IPS-18a (cell line): ENCODE measurements around the gene NANOS1.

Experiments used
- H3K27ac ChIP-seq: one replicate; pipeline ENCODE4 v1.5.1; 2013; ENCODE audit warnings: low read length
- H3K27me3 ChIP-seq: one replicate; pipeline ENCODE4 v1.6.1; 2013; ENCODE audit warnings: mild to moderate bottlenecking, low read length; ENCODE audit not compliant: control insufficient read depth, insufficient read depth
- H3K36me3 ChIP-seq: one replicate; pipeline ENCODE4 v1.6.1; 2013; ENCODE audit warnings: low read depth, low read length; ENCODE audit not compliant: control insufficient read depth
- H3K4me1 ChIP-seq: one replicate; pipeline ENCODE4 v1.6.1; 2013; ENCODE audit warnings: low read depth, low read length; ENCODE audit not compliant: control insufficient read depth
- H3K4me3 ChIP-seq: one replicate; pipeline ENCODE4 v1.5.1; 2013; ENCODE audit warnings: low read length
- H3K9ac ChIP-seq: one replicate; pipeline ENCODE4 v1.6.1; 2013; ENCODE audit warnings: mild to moderate bottlenecking, low read length, moderate library complexity
- H3K9me3 ChIP-seq: one replicate; pipeline ENCODE4 v1.6.1; 2013; ENCODE audit warnings: low read depth, low read length; ENCODE audit not compliant: control insufficient read depth

NANOS1 gene

GRCh38 chr10:119042169-119042568 is 12.7 kb downstream of the NANOS1 start:
- Histone ChIP-seq H3K9ac (no peak overlapping the region), H3K4me3 (no peak overlapping the region), H3K27ac (no peak overlapping the region), H3K27me3 (no peaks in the 10 kb centered on the region), H3K9me3 (no peaks in the 10 kb centered on the region), H3K4me1 (no peaks in the 10 kb centered on the region), H3K36me3 (peaks cover 99% of the 10 kb centered on the region)

- H3K27me3 ChIP-seq = no peaks in the 10 kb centered on the region
- peaks cover 100% of the 10 kb centered on the region for H3K36me3 ChIP-seq
- no peak overlapping the region for H3K27ac ChIP-seq
Measured at GRCh38 chr10:119045561-119045960, 16.0 kb downstream of the NANOS1 start.

GRCh38 chr10:119049361-119049760 is 19.8 kb downstream of the NANOS1 start:
- no peak overlapping the region for H3K27ac ChIP-seq
- H3K36me3 ChIP-seq = peaks cover 99% of the 10 kb centered on the region
- no peak overlapping the region for H3K9ac ChIP-seq
- H3K9me3 ChIP-seq = no peaks in the 10 kb centered on the region
- H3K27me3 ChIP-seq = no peaks in the 10 kb centered on the region
- H3K4me1 ChIP-seq = no peaks in the 10 kb centered on the region
- H3K4me3 ChIP-seq = no peak overlapping the region

More at GRCh38 chr10:119045561-119045960, 16.0 kb downstream of the NANOS1 start:
- Histone ChIP-seq H3K4me3 (no peak overlapping the region), H3K9ac (no peak overlapping the region), H3K9me3 (no peaks in the 10 kb centered on the region), H3K4me1 (no peaks in the 10 kb centered on the region)

- H3K9ac ChIP-seq = no peak overlapping the region
- no peak overlapping the region for H3K27ac ChIP-seq
- no peaks in the 10 kb centered on the region for H3K9me3 ChIP-seq
- no peaks in the 10 kb centered on the region for H3K4me1 ChIP-seq
- no peak overlapping the region for H3K4me3 ChIP-seq
- H3K27me3 ChIP-seq = no peaks in the 10 kb centered on the region
- peaks cover 98% of the 10 kb centered on the region for H3K36me3 ChIP-seq
Measured at GRCh38 chr10:119049777-119050176, 20.3 kb downstream of the NANOS1 start.

GRCh38 chr10:119051775-119052174 is 22.3 kb downstream of the NANOS1 start:
- H3K4me3 ChIP-seq = no peak overlapping the region
- no peak overlapping the region for H3K9ac ChIP-seq
- H3K27ac ChIP-seq = no peak overlapping the region
- H3K4me1 ChIP-seq = no peaks in the 10 kb centered on the region
- H3K36me3 ChIP-seq = peaks cover 95% of the 10 kb centered on the region
- no peaks in the 10 kb centered on the region for H3K27me3 ChIP-seq
- H3K9me3 ChIP-seq = no peaks in the 10 kb centered on the region

DNA sequence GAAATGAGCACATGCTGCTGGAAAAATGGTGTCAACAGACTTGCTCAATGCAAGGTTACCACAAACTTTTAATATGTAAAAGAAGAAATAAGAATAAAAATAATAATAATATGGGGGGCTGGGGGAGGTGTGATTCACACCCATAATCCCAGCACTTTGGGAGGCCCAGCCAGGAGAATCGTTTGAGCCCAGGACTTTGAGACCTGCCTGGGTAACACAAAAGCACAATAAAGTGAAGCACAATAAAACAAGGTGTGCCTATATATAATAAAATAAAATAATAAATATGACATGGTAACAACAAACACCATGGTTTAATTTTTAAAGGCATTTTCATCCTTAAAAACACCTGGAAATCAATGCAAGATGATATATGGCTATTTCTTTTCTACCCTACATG is 26.0 kb downstream of the NANOS1 start:
- no peaks in the 10 kb centered on the region for H3K9me3 ChIP-seq
- H3K9ac ChIP-seq = no peak overlapping the region
- H3K27ac ChIP-seq = no peak overlapping the region
- H3K4me1 ChIP-seq = no peaks in the 10 kb centered on the region
- no peak overlapping the region for H3K4me3 ChIP-seq
- no peaks in the 10 kb centered on the region for H3K27me3 ChIP-seq
- H3K36me3 ChIP-seq = peaks cover 95% of the 10 kb centered on the region

DNA sequence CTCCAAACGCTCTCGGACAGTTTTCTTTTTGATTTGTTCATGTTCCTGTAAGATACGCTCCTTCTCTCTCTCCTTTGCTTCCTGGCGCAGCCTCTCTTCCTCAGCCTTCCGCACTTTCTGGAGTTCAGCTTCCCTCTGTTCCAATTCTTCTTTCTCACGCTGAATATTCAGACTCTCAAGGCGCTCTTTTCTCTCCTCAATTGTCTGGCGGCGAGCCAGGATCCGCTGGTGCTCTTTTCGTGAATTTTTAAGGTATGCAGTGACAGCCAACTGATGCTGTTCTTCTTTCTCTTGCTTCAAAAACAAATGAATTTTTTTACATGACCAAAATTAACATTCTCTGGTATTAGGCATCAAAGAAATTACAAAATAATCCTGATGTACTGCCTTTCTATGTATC is 28.5 kb downstream of the NANOS1 start:
- H3K4me1 ChIP-seq = no peaks in the 10 kb centered on the region
- peaks cover 93% of the 10 kb centered on the region for H3K36me3 ChIP-seq
- H3K9ac ChIP-seq = no peak overlapping the region
- H3K27ac ChIP-seq = no peak overlapping the region
- no peak overlapping the region for H3K4me3 ChIP-seq
- no peaks in the 10 kb centered on the region for H3K27me3 ChIP-seq
- H3K9me3 ChIP-seq = no peaks in the 10 kb centered on the region

DNA sequence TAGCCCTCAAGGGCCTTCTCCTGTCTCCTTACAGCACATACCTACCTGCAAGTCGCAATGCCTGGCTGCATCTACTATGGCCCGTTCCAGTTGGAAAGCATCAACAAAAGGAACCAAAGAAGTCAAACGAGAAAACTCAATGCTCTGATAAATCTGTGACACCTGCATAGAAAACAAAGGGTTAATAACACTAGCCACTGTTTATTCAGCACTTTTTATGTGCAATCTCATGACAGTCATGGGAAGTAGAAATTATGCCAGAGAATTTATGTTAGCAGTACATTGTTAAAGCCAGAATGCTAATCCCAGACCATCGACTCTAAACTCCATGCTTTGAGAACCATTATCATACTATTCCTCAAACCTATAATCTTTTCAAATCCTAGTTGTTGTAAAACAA is 30.0 kb downstream of the NANOS1 start:
- no peak overlapping the region for H3K27ac ChIP-seq
- peaks cover 95% of the 10 kb centered on the region for H3K36me3 ChIP-seq

GRCh38 chr10:119060107-119060506 is 30.6 kb downstream of the NANOS1 start:
- Histone ChIP-seq H3K9ac (no peak overlapping the region), H3K4me1 (no peaks in the 10 kb centered on the region), H3K27me3 (no peaks in the 10 kb centered on the region), H3K27ac (no peak overlapping the region), H3K9me3 (no peaks in the 10 kb centered on the region), H3K4me3 (no peak overlapping the region), H3K36me3 (peaks cover 95% of the 10 kb centered on the region)

More for the DNA sequence above, 30.0 kb downstream of the NANOS1 start:
- Histone ChIP-seq H3K9ac (no peak overlapping the region), H3K9me3 (no peaks in the 10 kb centered on the region), H3K27me3 (no peaks in the 10 kb centered on the region), H3K4me3 (no peak overlapping the region), H3K4me1 (no peaks in the 10 kb centered on the region)

GRCh38 chr10:119061352-119061751 is 31.8 kb downstream of the NANOS1 start:
- H3K36me3 ChIP-seq = peaks cover 94% of the 10 kb centered on the region

DNA sequence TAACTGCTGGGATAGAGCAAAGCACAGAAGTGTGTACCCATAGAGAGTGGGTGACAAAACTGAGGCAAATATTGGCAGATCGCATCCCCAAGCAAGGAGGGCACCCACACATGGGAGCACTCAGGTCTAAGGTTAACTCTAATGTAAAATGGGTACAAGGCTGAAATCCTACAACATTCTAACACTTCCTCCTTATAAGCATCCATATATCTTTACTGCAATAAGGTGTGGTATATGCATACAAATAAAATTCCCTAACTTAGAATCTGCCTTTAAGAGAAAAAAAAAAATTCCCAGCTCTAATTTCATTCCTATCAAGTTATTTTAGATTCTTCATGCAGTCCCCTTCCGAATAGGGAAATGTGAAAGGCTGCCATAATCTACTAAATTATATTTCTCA is 32.4 kb downstream of the NANOS1 start:
- Histone ChIP-seq H3K36me3 (peaks cover 94% of the 10 kb centered on the region), H3K9ac (no peak overlapping the region), H3K4me1 (no peaks in the 10 kb centered on the region), H3K9me3 (no peaks in the 10 kb centered on the region), H3K27me3 (no peaks in the 10 kb centered on the region), H3K4me3 (no peak overlapping the region), H3K27ac (no peak overlapping the region)

More at GRCh38 chr10:119061352-119061751, 31.8 kb downstream of the NANOS1 start:
- Histone ChIP-seq H3K27ac (no peak overlapping the region), H3K27me3 (no peaks in the 10 kb centered on the region), H3K9me3 (no peaks in the 10 kb centered on the region), H3K4me1 (no peaks in the 10 kb centered on the region), H3K4me3 (no peak overlapping the region), H3K9ac (no peak overlapping the region)

DNA sequence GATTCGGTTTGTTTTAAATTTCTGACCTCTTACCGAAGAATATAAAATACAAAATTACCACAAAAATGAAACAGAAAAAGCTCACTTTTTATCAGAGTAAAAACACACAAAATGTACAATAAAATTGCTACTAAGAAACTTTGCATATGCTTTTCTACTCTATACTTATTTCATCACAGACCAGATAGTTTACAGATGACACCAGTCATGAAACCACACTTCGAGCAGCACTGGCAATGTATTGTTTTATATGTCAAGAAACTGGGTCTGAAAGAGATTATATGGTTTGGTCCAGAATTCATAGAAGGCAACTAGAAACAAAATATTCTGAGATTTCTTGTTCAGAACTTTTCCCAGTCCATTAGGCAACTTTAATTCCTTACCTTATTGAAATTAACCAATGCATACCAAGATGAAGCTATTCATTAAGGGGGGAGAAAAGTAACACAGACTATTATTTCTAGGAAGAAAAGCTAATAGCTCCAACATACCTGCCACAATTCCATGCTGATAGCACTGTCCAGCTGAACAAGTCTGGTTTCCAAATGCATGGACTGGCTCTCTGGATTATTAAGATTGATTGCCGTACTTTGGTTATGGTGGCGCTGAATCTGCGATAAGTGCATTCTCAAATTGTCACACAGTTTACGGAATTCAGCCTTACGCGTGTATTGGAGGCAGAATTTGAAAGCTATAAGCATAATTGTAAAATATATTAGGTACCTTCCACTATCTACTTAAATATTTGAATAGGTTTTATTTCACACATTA is 41.1 kb downstream of the NANOS1 start:
- no peak overlapping the region for H3K9ac ChIP-seq
- H3K36me3 ChIP-seq = peaks cover 77% of the 10 kb centered on the region
- H3K4me3 ChIP-seq = no peak overlapping the region
- H3K4me1 ChIP-seq = no peaks in the 10 kb centered on the region
- no peak overlapping the region for H3K27ac ChIP-seq
- no peaks in the 10 kb centered on the region for H3K27me3 ChIP-seq
- H3K9me3 ChIP-seq = no peaks in the 10 kb centered on the region
